H9 (cell line): Measurements from ENCODE around the gene VTN. TPM values are rescaled to one million over a fixed set of nuclear protein-coding genes. Genes with fewer than 3 reads are reported as not detected.

ENCODE experiments used
- DNase-seq: peaks from one replicate; pipeline ENCODE4 v3.0.0-alpha.2; 2017
- H2AFZ ChIP-seq: one replicate; pipeline ENCODE4 v1.6.1; 2013; ENCODE audit warnings: mild to moderate bottlenecking, low read length, control low read depth, moderate library complexity
- H2AK5ac ChIP-seq: 2 replicates; pipeline ENCODE4 v1.6.1; 2013; ENCODE audit warnings: low read length, control low read depth, mixed read lengths; ENCODE audit not compliant: insufficient read length
- H2BK120ac ChIP-seq: one replicate; pipeline ENCODE4 v1.6.1; 2013; ENCODE audit warnings: low read depth, mild to moderate bottlenecking, low read length, control low read depth, inconsistent platforms; ENCODE audit not compliant: poor library complexity, severe bottlenecking
- H2BK12ac ChIP-seq: 2 replicates; pipeline ENCODE4 v1.6.1; 2013; ENCODE audit warnings: low read length, control low read depth, mixed read lengths, low read depth; ENCODE audit not compliant: insufficient read length
- H2BK15ac ChIP-seq: 2 replicates; pipeline ENCODE4 v1.6.1; 2013; ENCODE audit warnings: low read depth, low read length, control low read depth
- H2BK20ac ChIP-seq: one replicate; pipeline ENCODE4 v1.6.1; 2013; ENCODE audit warnings: low read depth, mild to moderate bottlenecking, low read length, control low read depth, inconsistent platforms; ENCODE audit not compliant: poor library complexity, severe bottlenecking
- H2BK5ac ChIP-seq: 2 replicates; pipeline ENCODE4 v1.6.1; 2013; ENCODE audit warnings: low read length, control low read depth, mixed read lengths; ENCODE audit not compliant: insufficient read length
- H3K14ac ChIP-seq: 2 replicates; pipeline ENCODE4 v1.6.1; 2013; ENCODE audit warnings: low read length, control low read depth; ENCODE audit not compliant: insufficient read depth
- H3K18ac ChIP-seq: 2 replicates; pipeline ENCODE4 v1.6.1; 2013; ENCODE audit warnings: low read depth, mild to moderate bottlenecking, mixed read lengths, low read length, control low read depth; ENCODE audit not compliant: insufficient read length
- H3K23ac ChIP-seq: 2 replicates; pipeline ENCODE4 v1.6.1; 2013; ENCODE audit warnings: low read length, control low read depth, mixed read lengths, low read depth; ENCODE audit not compliant: insufficient read length
- H3K23me2 ChIP-seq: 2 replicates; pipeline ENCODE4 v1.6.1; 2013; ENCODE audit warnings: low read depth, mild to moderate bottlenecking, mixed read lengths, low read length, control low read depth; ENCODE audit not compliant: insufficient read length, poor library complexity, severe bottlenecking
- H3K27ac ChIP-seq: 2 replicates; pipeline ENCODE4 v1.5.1; 2013; ENCODE audit warnings: low read length, control low read depth, mixed read lengths, low read depth; ENCODE audit not compliant: insufficient read length
- H3K27me3 ChIP-seq: 2 replicates; pipeline ENCODE4 v1.6.1; 2013; ENCODE audit warnings: low read length, control low read depth, inconsistent platforms; ENCODE audit not compliant: insufficient read depth
- H3K4ac ChIP-seq: 2 replicates; pipeline ENCODE4 v1.6.1; 2013; ENCODE audit warnings: low read depth, mild to moderate bottlenecking, control low read depth, inconsistent platforms, low read length, moderate library complexity
- H3K4me1 ChIP-seq: 2 replicates; pipeline ENCODE4 v1.6.1; 2013; ENCODE audit warnings: low read length, control low read depth, inconsistent platforms; ENCODE audit not compliant: insufficient read depth
- H3K4me2 ChIP-seq: 2 replicates; pipeline ENCODE4 v1.6.1; 2013; ENCODE audit warnings: low read length, control low read depth, mixed read lengths; ENCODE audit not compliant: insufficient read length, insufficient read depth
- H3K56ac ChIP-seq: 2 replicates; pipeline ENCODE4 v1.6.1; 2013; ENCODE audit warnings: low read depth, mild to moderate bottlenecking, mixed read lengths, low read length, control low read depth; ENCODE audit not compliant: insufficient read length
- H3K79me1 ChIP-seq: 2 replicates; pipeline ENCODE4 v1.6.1; 2013; ENCODE audit warnings: low read depth, mild to moderate bottlenecking, moderate library complexity, low read length, control low read depth, inconsistent platforms; ENCODE audit not compliant: insufficient read depth, poor library complexity, severe bottlenecking
- H3K79me2 ChIP-seq: 2 replicates; pipeline ENCODE4 v1.6.1; 2013; ENCODE audit warnings: low read length, control low read depth, inconsistent platforms; ENCODE audit not compliant: insufficient read depth
- H3K9ac ChIP-seq: 2 replicates; pipeline ENCODE4 v1.6.1; 2013; ENCODE audit warnings: low read length, control low read depth, mixed read lengths; ENCODE audit not compliant: insufficient read length; ENCODE audit errors: extremely low read depth
- H3K9me3 ChIP-seq: one replicate; pipeline ENCODE4 v1.6.1; 2013; ENCODE audit warnings: low read depth, low read length, inconsistent platforms; ENCODE audit not compliant: control insufficient read depth
- H3T11ph ChIP-seq: one replicate; pipeline ENCODE4 v1.6.1; 2013; ENCODE audit warnings: mild to moderate bottlenecking, low read length, control low read depth, inconsistent platforms
- H4K20me1 ChIP-seq: one replicate; pipeline ENCODE4 v1.6.1; 2013; ENCODE audit not compliant: control insufficient read depth, insufficient read length, insufficient read depth
- H4K5ac ChIP-seq: 2 replicates; pipeline ENCODE4 v1.6.1; 2013; ENCODE audit warnings: low read depth, mild to moderate bottlenecking, mixed read lengths, low read length, control low read depth; ENCODE audit not compliant: insufficient read length
- H4K8ac ChIP-seq: replicated peaks from 2 replicates; pipeline ENCODE4 v1.6.1; 2013; ENCODE audit warnings: low read length, control low read depth, mixed read lengths, low read depth; ENCODE audit not compliant: insufficient read length
- H4K91ac ChIP-seq: 2 replicates; pipeline ENCODE4 v1.6.1; 2013; ENCODE audit warnings: low read depth, mild to moderate bottlenecking, moderate library complexity, mixed read lengths, low read length, control low read depth; ENCODE audit not compliant: insufficient read length
- H3K27ac Mint-ChIP-seq, 3 experiments: 2 replicates in 2 of 3; 3 replicates in 1 of 3; pipeline ENCODE4 v1.8.0; 2020 to 2021; ENCODE audit warnings: mixed read lengths in 3 of 3, mild to moderate bottlenecking in 1 of 3, moderate library complexity in 1 of 3
- H3K27me3 Mint-ChIP-seq: 2 replicates; pipeline ENCODE4 v1.8.0; 2021; ENCODE audit warnings: low read depth, mild to moderate bottlenecking, moderate library complexity, mixed read lengths
- H3K36me3 Mint-ChIP-seq, 3 experiments: 2 replicates in 2 of 3; 3 replicates in 1 of 3; pipeline ENCODE4 v1.8.0; 2020 to 2021; ENCODE audit warnings: low read depth in 3 of 3, mixed read lengths in 3 of 3; ENCODE audit not compliant: insufficient read depth in 1 of 3
- H3K4me1 Mint-ChIP-seq, 2 experiments: 2 replicates each; pipeline ENCODE4 v1.8.0; 2020; ENCODE audit warnings: mixed read lengths in 2 of 2
- H3K4me3 Mint-ChIP-seq, 2 experiments: 2 replicates in 1 of 2; 3 replicates in 1 of 2; pipeline ENCODE4 v1.8.0; 2020 to 2021; ENCODE audit warnings: mild to moderate bottlenecking in 2 of 2, mixed read lengths in 2 of 2, moderate library complexity in 1 of 2
- H3K9me3 Mint-ChIP-seq, 2 experiments: 2 replicates in 1 of 2; 3 replicates in 1 of 2; pipeline ENCODE4 v1.8.0; 2020; ENCODE audit warnings: mild to moderate bottlenecking in 2 of 2, mixed read lengths in 2 of 2, moderate library complexity in 1 of 2
- WGBS: extraction: QIAGEN DNeasy Blood & Tissue Kit; methylation state at CpG from one replicate; pipeline ENCODE4 v1.1.7; 2013; ENCODE audit warnings: missing lambda C conversion rate, low lambda C conversion rate, mixed read lengths; ENCODE audit not compliant: insufficient read length; ENCODE audit errors: extremely low coverage; 5-methylcytosine and 5-hydroxymethylcytosine counted together
- total RNA-seq: library from RNA; stranded (reverse); gene quantifications from 2 replicates; pipeline ENCODE4 v1.2.1, GENCODE V29; 2021
- TF ChIP-seq, protein P1 (sequence below): fragments of 200-600 bp; sonication (generic); conservative IDR thresholded peaks from 3 replicates; pipeline ENCODE4 v1.8.0; 2021; ENCODE audit warnings: antibody characterized with exemption, mild to moderate bottlenecking

VTN gene
- total RNA-seq, 1 experiment from 2014 or later, result not detected

GRCh38 chr17:28396635-28397239 is 26.6 kb upstream of the VTN start:
- Histone ChIP-seq H3K9me3 (no peaks in the 10 kb centered on the region), H2BK5ac (no peak overlapping the region), H3K23me2 (no peaks in the 10 kb centered on the region), H3K23ac (no peak overlapping the region), H4K5ac (no peak overlapping the region), H3K79me2 (no peaks in the 10 kb centered on the region), H4K91ac (no peak overlapping the region), H2AFZ (no peak overlapping the region), H3K9ac (no peak overlapping the region), H3T11ph (no peak overlapping the region), H3K14ac (no peak overlapping the region), H3K56ac (no peak overlapping the region), H3K18ac (no peak overlapping the region), H2AK5ac (no peak overlapping the region), H3K4me2 (no peak overlapping the region), H2BK20ac (no peak overlapping the region), H2BK15ac (no peak overlapping the region), H2BK12ac (no peak overlapping the region), H3K27me3 (no peaks in the 10 kb centered on the region), H2BK120ac (no peak overlapping the region), H3K4ac (no peak overlapping the region), H3K79me1 (no peaks in the 10 kb centered on the region), H3K27ac (no peak overlapping the region), H3K4me1 (no peaks in the 10 kb centered on the region), H4K20me1 (no peaks in the 10 kb centered on the region), H4K8ac (no peak overlapping the region)
- no peak overlapping the region for H3K27ac Mint-ChIP-seq
- no CpG with 5 or more reads among the region's 6 CpGs for WGBS
- peaks cover 44% of the 10 kb centered on the region for H3K27me3 Mint-ChIP-seq
- no peak overlapping the region for H3K4me3 Mint-ChIP-seq
- H3K9me3 Mint-ChIP-seq, result no peaks in the 10 kb centered on the region
- no peak for DNase-seq
- H3K36me3 Mint-ChIP-seq, result peaks cover 1 to 9% (median 5%) of the 10 kb centered on the region in 3 experiments; a peak in 4 of 7 replicates
- peaks cover 5 to 17% of the 10 kb centered on the region in 2 experiments for H3K4me1 Mint-ChIP-seq
- TF ChIP-seq, protein P1, sequence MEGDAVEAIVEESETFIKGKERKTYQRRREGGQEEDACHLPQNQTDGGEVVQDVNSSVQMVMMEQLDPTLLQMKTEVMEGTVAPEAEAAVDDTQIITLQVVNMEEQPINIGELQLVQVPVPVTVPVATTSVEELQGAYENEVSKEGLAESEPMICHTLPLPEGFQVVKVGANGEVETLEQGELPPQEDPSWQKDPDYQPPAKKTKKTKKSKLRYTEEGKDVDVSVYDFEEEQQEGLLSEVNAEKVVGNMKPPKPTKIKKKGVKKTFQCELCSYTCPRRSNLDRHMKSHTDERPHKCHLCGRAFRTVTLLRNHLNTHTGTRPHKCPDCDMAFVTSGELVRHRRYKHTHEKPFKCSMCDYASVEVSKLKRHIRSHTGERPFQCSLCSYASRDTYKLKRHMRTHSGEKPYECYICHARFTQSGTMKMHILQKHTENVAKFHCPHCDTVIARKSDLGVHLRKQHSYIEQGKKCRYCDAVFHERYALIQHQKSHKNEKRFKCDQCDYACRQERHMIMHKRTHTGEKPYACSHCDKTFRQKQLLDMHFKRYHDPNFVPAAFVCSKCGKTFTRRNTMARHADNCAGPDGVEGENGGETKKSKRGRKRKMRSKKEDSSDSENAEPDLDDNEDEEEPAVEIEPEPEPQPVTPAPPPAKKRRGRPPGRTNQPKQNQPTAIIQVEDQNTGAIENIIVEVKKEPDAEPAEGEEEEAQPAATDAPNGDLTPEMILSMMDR, result no peak
